GM23248 (cell line): ENCODE results near the gene CST7. TPM values are rescaled to one million over a fixed set of nuclear protein-coding genes. Genes with fewer than 3 reads are reported as not detected.

Experiments
- DNase-seq: peaks from one replicate; pipeline ENCODE4 v3.0.0-alpha.2; 2015
- H2AFZ ChIP-seq: fragments of 200-600 bp; sonication (generic); 2 replicates; pipeline ENCODE4 v1.6.1; 2016; ENCODE audit warnings: antibody characterized with exemption
- H3F3A ChIP-seq: fragments of 200-600 bp; sonication (generic); 2 replicates; pipeline ENCODE4 v1.6.1; 2016; ENCODE audit warnings: mild to moderate bottlenecking, antibody characterized with exemption, mixed run types; ENCODE audit not compliant: insufficient read depth
- H3K27ac ChIP-seq: fragments of 200-600 bp; sonication (generic); 2 replicates; pipeline ENCODE4 v1.5.1; 2016; ENCODE audit warnings: mild to moderate bottlenecking
- H3K27me3 ChIP-seq: fragments of 200-600 bp; sonication (generic); replicated peaks from 2 replicates; pipeline ENCODE4 v1.6.1; 2016; ENCODE audit warnings: mild to moderate bottlenecking; ENCODE audit not compliant: insufficient read depth
- H3K36me3 ChIP-seq: fragments of 200-600 bp; sonication (generic); 2 replicates; pipeline ENCODE4 v1.6.1; 2016; ENCODE audit warnings: low read depth, mild to moderate bottlenecking
- H3K4me1 ChIP-seq: fragments of 200-600 bp; sonication (generic); 2 replicates; pipeline ENCODE4 v1.6.1; 2016; ENCODE audit warnings: mild to moderate bottlenecking; ENCODE audit not compliant: insufficient read depth
- H3K4me2 ChIP-seq: fragments of 200-600 bp; sonication (generic); one replicate; pipeline ENCODE4 v1.6.1; 2016; ENCODE audit warnings: mild to moderate bottlenecking; ENCODE audit not compliant: unreplicated experiment
- H3K4me3 ChIP-seq: fragments of 200-600 bp; sonication (generic); 2 replicates; pipeline ENCODE4 v1.5.1; 2016; ENCODE audit warnings: mild to moderate bottlenecking
- H3K79me2 ChIP-seq: fragments of 200-600 bp; sonication (generic); 2 replicates; pipeline ENCODE4 v1.6.1; 2016; ENCODE audit warnings: mild to moderate bottlenecking; ENCODE audit not compliant: insufficient read depth
- H3K9ac ChIP-seq: fragments of 200-600 bp; sonication (generic); 2 replicates; pipeline ENCODE4 v1.6.1; 2016; ENCODE audit warnings: mild to moderate bottlenecking
- H3K9me2 ChIP-seq: fragments of 200-600 bp; sonication (generic); 2 replicates; pipeline ENCODE4 v1.6.1; 2016; ENCODE audit warnings: mixed run types, mild to moderate bottlenecking, moderate library complexity; ENCODE audit not compliant: insufficient read depth
- H3K9me3 ChIP-seq: fragments of 200-600 bp; sonication (generic); one replicate; pipeline ENCODE4 v1.6.1; 2017; ENCODE audit warnings: low read depth
- H4K20me1 ChIP-seq: fragments of 200-600 bp; sonication (generic); 2 replicates; pipeline ENCODE4 v1.6.0; 2016; ENCODE audit not compliant: insufficient read depth
- EZH2 ChIP-seq: fragments of 200-600 bp; sonication (generic); IDR thresholded peaks from 2 replicates; pipeline ENCODE4 v1.6.1; 2018; ENCODE audit warnings: antibody characterized with exemption, mild to moderate bottlenecking; ENCODE audit not compliant: insufficient read depth, poor library complexity, severe bottlenecking
- EZH2phosphoT487 ChIP-seq: fragments of 200-600 bp; sonication (generic); IDR thresholded peaks from 2 replicates; pipeline ENCODE4 v1.6.1; 2018; ENCODE audit warnings: antibody characterized with exemption, moderate library complexity, mild to moderate bottlenecking, low read depth; ENCODE audit not compliant: insufficient read depth
- WGBS, 2 experiments: methylation state at CpG; one replicate each; pipeline ENCODE4 v1.1.6; 2015 to 2017; ENCODE audit warnings: low lambda C conversion rate in 2 of 2, low coverage in 1 of 2; ENCODE audit errors: missing lambda C conversion rate in 2 of 2; 5-methylcytosine and 5-hydroxymethylcytosine counted together
- in situ Hi-C: fragments of 300-500 bp; cut with MboI; formaldehyde crosslinking; loops from 2 replicates; pipeline ENCODE4 v1.15.0; 2020
- polyA plus RNA-seq: library from polyadenylated mRNA; unstranded; fragments of >200 nt; fragmentation: Nextera tagmentation; extraction: Ambion mirVana; gene quantifications from 2 replicates; pipeline ENCODE4 v1.2.1, GENCODE V29; 2016
- total RNA-seq: library from RNA; depleted of rRNA; stranded (reverse); fragments of >200 nt; shearing (Covaris generic); gene quantifications from 2 replicates; pipeline ENCODE4 v1.2.3, GENCODE V29; 2014

CST7 gene
- total and polyA plus RNA-seq, 2 experiments from 2014 or later: not detected

DNA sequence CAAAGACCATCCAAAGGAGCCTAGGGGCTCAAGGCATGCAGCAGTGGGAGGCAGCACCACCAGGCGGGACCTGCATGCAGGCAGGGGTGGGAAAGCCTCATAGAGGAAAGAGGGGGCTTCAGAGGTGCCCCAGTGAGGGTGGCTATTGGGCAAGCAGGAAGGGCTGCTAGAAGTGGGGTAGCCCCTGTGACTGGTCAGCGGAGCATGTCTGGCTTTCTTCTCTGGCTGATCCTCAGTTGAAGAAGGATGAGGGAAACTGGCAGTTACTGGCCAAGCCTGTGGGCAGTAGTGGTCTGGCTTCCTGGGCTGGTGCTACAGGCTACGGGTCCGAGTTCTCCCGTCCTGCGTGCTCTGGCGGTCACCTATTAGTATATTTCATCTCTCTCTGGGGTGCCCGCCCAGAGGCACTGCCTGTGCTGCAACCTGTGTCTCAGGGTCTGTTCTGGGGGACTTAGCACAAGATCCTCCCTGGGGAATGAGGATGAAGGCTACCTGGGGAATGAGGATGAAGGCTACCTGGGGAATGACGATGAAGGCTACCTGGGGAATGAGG is 35.9 kb upstream of the CST7 start:
- WGBS, 2 experiments: 68 to 73% methylated on average over 9 of the region's 9 CpGs
- Histone ChIP-seq H3K4me2 (no peak overlapping the region), H3F3A (no peaks in the 10 kb centered on the region), H3K9me3 (no peaks in the 10 kb centered on the region), H3K79me2 (no peaks in the 10 kb centered on the region), H2AFZ (no peak overlapping the region), H4K20me1 (no peaks in the 10 kb centered on the region), H3K27ac (no peak overlapping the region), H3K9me2 (no peaks in the 10 kb centered on the region), H3K36me3 (no peaks in the 10 kb centered on the region), H3K4me3 (no peak overlapping the region), H3K4me1 (no peaks in the 10 kb centered on the region), H3K27me3 (peaks cover 10% of the 10 kb centered on the region; the same call in 1 of the 2 replicates), H3K9ac (no peak overlapping the region)
- no peak for TF ChIP-seq EZH2
- TF ChIP-seq EZH2phosphoT487: no peak
- no peak for DNase-seq
- in situ Hi-C loops: loop anchor here (10.0 kb wide), 1 partner anchor 748 kb away; no protein-coding TSS in a partner anchor

DNA sequence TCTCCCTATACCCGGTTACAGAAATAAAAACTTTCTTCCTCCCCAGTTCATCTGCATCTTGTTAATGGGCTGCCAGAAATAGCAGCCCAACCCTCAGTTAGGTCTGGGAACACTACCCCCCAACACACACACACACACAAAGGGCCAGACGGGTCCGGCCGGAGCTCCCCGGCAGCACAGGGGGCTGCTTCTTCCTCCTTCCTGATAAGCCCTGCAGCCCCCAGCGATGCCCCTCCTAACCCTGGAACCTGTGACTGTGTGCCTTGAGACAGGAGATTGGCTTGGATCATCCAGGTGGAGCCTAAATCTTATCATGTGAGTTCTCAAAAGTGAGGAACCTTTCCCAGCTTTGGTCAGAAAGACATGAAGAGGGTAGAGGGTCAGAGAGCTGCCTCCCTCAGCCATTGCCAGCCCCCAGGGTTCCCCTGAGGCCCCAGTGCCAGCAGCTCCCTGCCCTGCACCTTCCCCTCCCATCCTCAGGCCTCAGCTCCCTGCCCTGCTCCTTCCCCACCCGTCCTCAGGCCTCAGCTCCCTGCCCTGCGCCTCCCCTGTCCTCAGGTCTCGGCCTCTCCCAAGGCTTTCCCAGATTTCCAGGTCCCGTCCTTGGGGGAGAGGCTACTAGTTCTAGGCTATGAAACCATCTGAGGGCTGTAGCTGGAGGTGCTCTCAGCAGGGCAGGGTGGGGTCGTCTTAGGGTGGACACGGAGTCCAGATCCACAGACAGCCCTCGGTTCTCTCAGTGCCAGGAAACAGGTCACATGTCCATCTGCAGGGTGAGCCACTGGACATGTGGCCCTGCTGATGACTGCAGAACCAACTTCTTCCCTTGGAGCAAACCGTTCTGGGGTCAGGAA is 34.5 kb upstream of the CST7 start:
- Histone ChIP-seq H3K27me3 (peaks cover 16% of the 10 kb centered on the region), H3K4me1 (no peaks in the 10 kb centered on the region), H3K9ac (no peak overlapping the region), H4K20me1 (no peaks in the 10 kb centered on the region), H2AFZ (no peak overlapping the region), H3K79me2 (no peaks in the 10 kb centered on the region), H3K9me2 (no peaks in the 10 kb centered on the region), H3K27ac (no peak overlapping the region), H3K4me3 (no peak overlapping the region), H3K4me2 (no peak overlapping the region), H3K9me3 (no peaks in the 10 kb centered on the region), H3F3A (no peaks in the 10 kb centered on the region), H3K36me3 (no peaks in the 10 kb centered on the region)
- in situ Hi-C loops: loop anchor here (10.0 kb wide), 1 partner anchor 750 kb away; no protein-coding TSS in a partner anchor
- 30 to 33% methylated on average over 13 to 14 of the region's 14 CpGs for WGBS, 2 experiments
- TF ChIP-seq EZH2 (no peak), EZH2phosphoT487 (no peak)
- no peak for DNase-seq

DNA sequence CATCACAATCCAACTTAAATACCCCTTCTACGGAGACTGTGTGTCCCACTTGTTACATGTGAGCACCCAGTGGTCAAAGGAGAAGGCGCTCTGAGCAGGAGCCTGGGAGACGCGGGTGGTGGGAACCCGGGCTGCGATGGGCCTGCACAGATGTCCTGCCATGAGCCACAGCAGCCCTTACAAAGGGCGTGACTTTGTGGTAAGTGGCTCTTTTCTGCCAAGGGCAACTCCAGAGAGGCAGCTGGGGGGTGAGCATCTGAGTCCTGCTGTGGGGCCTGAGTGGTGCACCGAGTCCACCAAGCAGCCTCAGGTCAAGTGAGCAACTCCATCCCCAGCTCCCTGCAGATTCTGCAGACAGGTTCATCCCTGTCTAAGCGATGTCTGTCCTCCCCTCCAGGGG is 33.6 kb upstream of the CST7 start:
- in situ Hi-C loops: loop anchor here (10.0 kb wide), 1 partner anchor 751 kb away; no protein-coding TSS in a partner anchor
- no peaks in the 10 kb centered on the region for H3K9me2 ChIP-seq
- H3F3A ChIP-seq: no peaks in the 10 kb centered on the region
- H3K79me2 ChIP-seq: no peaks in the 10 kb centered on the region
- 66 to 73% methylated on average over 9 of the region's 9 CpGs for WGBS, 2 experiments
- no peaks in the 10 kb centered on the region for H3K9me3 ChIP-seq
- DNase-seq: no peak
- peaks cover 16% of the 10 kb centered on the region for H3K27me3 ChIP-seq
- H3K4me2 ChIP-seq: no peak overlapping the region
- no peak overlapping the region for H3K4me3 ChIP-seq
- H3K36me3 ChIP-seq: no peaks in the 10 kb centered on the region
- no peak for TF ChIP-seq EZH2phosphoT487
- TF ChIP-seq EZH2: no peak
- H3K4me1 ChIP-seq: no peaks in the 10 kb centered on the region
- no peak overlapping the region for H2AFZ ChIP-seq
- H3K9ac ChIP-seq: no peak overlapping the region
- no peak overlapping the region for H3K27ac ChIP-seq
- no peaks in the 10 kb centered on the region for H4K20me1 ChIP-seq

DNA sequence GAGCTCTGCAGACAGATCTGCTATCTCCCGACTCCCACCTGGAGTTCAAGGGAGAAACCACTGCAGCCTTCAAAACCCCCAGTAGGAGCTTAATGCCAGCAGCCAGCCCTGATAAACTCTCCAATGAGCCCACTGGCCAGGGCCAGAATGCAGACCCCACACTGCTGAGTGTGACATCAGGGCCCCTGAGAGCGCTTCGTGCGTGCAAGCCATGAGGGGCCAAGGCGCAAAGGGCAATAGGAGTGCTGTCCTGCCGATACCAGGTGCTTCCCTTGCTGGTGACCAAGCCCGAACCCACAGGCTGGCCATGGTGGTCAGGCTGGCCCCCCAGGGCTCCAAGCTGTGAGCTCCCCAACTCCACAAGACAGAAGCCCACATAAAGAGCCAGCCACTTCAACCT is 33.2 kb upstream of the CST7 start:
- Histone ChIP-seq H3K79me2 (no peaks in the 10 kb centered on the region), H3K4me3 (no peak overlapping the region), H3K9me2 (no peaks in the 10 kb centered on the region), H3K27me3 (peaks cover 16% of the 10 kb centered on the region), H2AFZ (no peak overlapping the region), H3K4me2 (no peak overlapping the region), H3K9ac (no peak overlapping the region), H3K27ac (no peak overlapping the region), H3K9me3 (no peaks in the 10 kb centered on the region), H4K20me1 (no peaks in the 10 kb centered on the region), H3F3A (no peaks in the 10 kb centered on the region), H3K36me3 (no peaks in the 10 kb centered on the region), H3K4me1 (no peaks in the 10 kb centered on the region)
- 78 to 81% methylated on average over 7 of the region's 7 CpGs for WGBS, 2 experiments
- no peak for DNase-seq
- TF ChIP-seq EZH2phosphoT487 (no peak), EZH2 (no peak)
- in situ Hi-C loops: loop anchor here (10.0 kb wide), 1 partner anchor 751 kb away; no protein-coding TSS in a partner anchor
